Caco-2 (cell line): ENCODE measurements around the gene HOXC9. TPM values are rescaled to one million over a fixed set of nuclear protein-coding genes. Genes with fewer than 3 reads are reported as not detected.

Source experiments
- BruUV-seq: library from RNA; stranded (reverse); fragments of 400-500 nt; replicated peaks from 2 replicates; lab custom pipeline; 2021; lab: Mats Ljungman, UMichigan
- CTCF ChIA-PET: fragments of 300-600 bp; sonication (Branson Sonifier 250); formaldehyde crosslinking; loops from one replicate; lab custom pipeline; 2022; ENCODE audit warnings: antibody characterized with exemption; lab: Charles Lee
- POLR2A ChIA-PET: fragments of 300-600 bp; sonication (Branson Sonifier 250); formaldehyde crosslinking; loops from one replicate; lab custom pipeline; 2022; ENCODE audit warnings: antibody characterized with exemption; lab: Charles Lee
- DNase-seq, 2 experiments: peaks; one replicate each; pipeline versions ENCODE4 v3.0.0 to v3.0.0-alpha.2; 2020 to 2022
- H3K27me3 ChIP-seq: replicated peaks from 2 replicates; pipeline ENCODE4 v1.6.0; 2011; ENCODE audit warnings: low read length; ENCODE audit not compliant: control insufficient read depth, insufficient read depth
- H3K36me3 ChIP-seq: 2 replicates; pipeline ENCODE4 v1.5.1; 2011; ENCODE audit warnings: low read length; ENCODE audit not compliant: control insufficient read depth, insufficient read depth
- H3K4me1 ChIP-seq: fragments of 250-450 bp; sonication (Bioruptor Pico); 2 replicates; pipeline ENCODE4 v1.5.1; 2020; ENCODE audit warnings: mild to moderate bottlenecking
- H3K4me3 ChIP-seq: 2 replicates; pipeline ENCODE4 v1.5.1; 2011; ENCODE audit warnings: low read depth, mild to moderate bottlenecking, control low read depth, low read length
- H3K9me3 ChIP-seq: fragments of 250-450 bp; sonication (Bioruptor Pico); 2 replicates; pipeline ENCODE4 v1.5.1; 2020; ENCODE audit warnings: mild to moderate bottlenecking, moderate library complexity
- H3K27ac Mint-ChIP-seq: one replicate; pipeline ENCODE4 v1.8.0; 2022; ENCODE audit warnings: mixed read lengths; ENCODE audit not compliant: unreplicated experiment
- H3K27me3 Mint-ChIP-seq: one replicate; pipeline ENCODE4 v1.8.0; 2022; ENCODE audit warnings: mixed read lengths; ENCODE audit not compliant: insufficient read depth, unreplicated experiment
- H3K36me3 Mint-ChIP-seq: one replicate; pipeline ENCODE4 v1.8.0; 2022; ENCODE audit warnings: mild to moderate bottlenecking, mixed read lengths; ENCODE audit not compliant: insufficient read depth, unreplicated experiment
- H3K4me1 Mint-ChIP-seq: one replicate; pipeline ENCODE4 v1.8.0; 2022; ENCODE audit warnings: low read depth, mixed read lengths; ENCODE audit not compliant: unreplicated experiment
- H3K4me3 Mint-ChIP-seq: one replicate; pipeline ENCODE4 v1.8.0; 2022; ENCODE audit warnings: mild to moderate bottlenecking, moderate library complexity, mixed read lengths; ENCODE audit not compliant: unreplicated experiment
- H3K9me3 Mint-ChIP-seq: one replicate; pipeline ENCODE4 v1.8.0; 2022; ENCODE audit warnings: mixed read lengths; ENCODE audit not compliant: unreplicated experiment
- intact Hi-C: fragments of 100-400 bp; cut with micrococcal nuclease; formaldehyde crosslinking; loops from one replicate; pipeline ENCODE4 v1.10.0; 2022; ENCODE audit not compliant: unreplicated experiment
- total RNA-seq: library from RNA; stranded (reverse); gene quantifications from 2 replicates; pipeline ENCODE4 v1.2.3, GENCODE V29; 2022
- TF ChIP-seq, protein P1 (sequence below), 2 experiments: fragments of 200-600 bp in 1 of 2; IDR thresholded peaks; 1 replicate in 1 of 2; 2 replicates in 1 of 2; pipeline versions ENCODE4 v1.5.1 to v1.8.0; 2011 to 2022; ENCODE audit warnings: antibody characterized with exemption in 1 of 2, control low read depth in 1 of 2, inconsistent platforms in 1 of 2, low read depth in 1 of 2, low read length in 1 of 2, mild to moderate bottlenecking in 1 of 2, moderate library complexity in 1 of 2; ENCODE audit not compliant: insufficient read depth in 1 of 2, severe bottlenecking in 1 of 2, unreplicated experiment in 1 of 2

HOXC9 gene
- total RNA-seq, 1 experiment from 2014 or later = 2.9 TPM

DNA sequence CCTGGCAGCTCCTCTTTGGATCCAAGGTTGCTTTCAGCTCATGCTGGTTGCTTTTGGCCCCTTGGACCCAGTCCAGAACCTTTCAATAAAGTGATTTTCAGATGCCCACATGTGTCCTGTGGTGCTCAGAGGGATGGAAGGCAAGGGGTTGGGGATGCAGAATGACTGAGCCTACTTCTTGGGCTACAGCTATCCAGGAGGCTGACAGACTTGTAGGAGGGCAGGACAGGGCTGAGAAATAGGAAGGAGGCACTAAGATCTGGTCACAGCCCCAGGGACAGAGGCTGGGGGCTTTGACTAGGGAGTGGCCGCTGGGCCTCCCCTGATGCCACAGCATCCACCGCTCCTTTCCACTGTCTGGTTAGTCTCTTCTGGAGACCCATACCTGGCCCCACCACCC lies 28.3 kb upstream of the HOXC9 start:
- H3K4me3 ChIP-seq = no peak overlapping the region
- intact Hi-C loops = no loop called here
- ChIA-PET CTCF (no interaction called here), POLR2A (interaction anchor here (0.6 kb wide), 1 partner anchor 397 kb away, joined by 3 read pairs; no protein-coding TSS in a partner anchor)
- H3K27me3 ChIP-seq = no peaks in the 10 kb centered on the region
- H3K27me3 Mint-ChIP-seq = no peaks in the 10 kb centered on the region
- no peak overlapping the region for H3K27ac Mint-ChIP-seq
- no peak overlapping the region for H3K4me3 Mint-ChIP-seq
- TF ChIP-seq, protein P1, sequence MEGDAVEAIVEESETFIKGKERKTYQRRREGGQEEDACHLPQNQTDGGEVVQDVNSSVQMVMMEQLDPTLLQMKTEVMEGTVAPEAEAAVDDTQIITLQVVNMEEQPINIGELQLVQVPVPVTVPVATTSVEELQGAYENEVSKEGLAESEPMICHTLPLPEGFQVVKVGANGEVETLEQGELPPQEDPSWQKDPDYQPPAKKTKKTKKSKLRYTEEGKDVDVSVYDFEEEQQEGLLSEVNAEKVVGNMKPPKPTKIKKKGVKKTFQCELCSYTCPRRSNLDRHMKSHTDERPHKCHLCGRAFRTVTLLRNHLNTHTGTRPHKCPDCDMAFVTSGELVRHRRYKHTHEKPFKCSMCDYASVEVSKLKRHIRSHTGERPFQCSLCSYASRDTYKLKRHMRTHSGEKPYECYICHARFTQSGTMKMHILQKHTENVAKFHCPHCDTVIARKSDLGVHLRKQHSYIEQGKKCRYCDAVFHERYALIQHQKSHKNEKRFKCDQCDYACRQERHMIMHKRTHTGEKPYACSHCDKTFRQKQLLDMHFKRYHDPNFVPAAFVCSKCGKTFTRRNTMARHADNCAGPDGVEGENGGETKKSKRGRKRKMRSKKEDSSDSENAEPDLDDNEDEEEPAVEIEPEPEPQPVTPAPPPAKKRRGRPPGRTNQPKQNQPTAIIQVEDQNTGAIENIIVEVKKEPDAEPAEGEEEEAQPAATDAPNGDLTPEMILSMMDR (IDR thresholded peaks at IDR 0.05; ENCODE audit: insufficient read depth in 1 of 2, low read depth in 1 of 2, low read length in 1 of 2, severe bottlenecking in 1 of 2, unreplicated experiment in 1 of 2) = no peak
- H3K4me1 ChIP-seq = peaks cover 5% of the 10 kb centered on the region; the same call in 1 of the 2 replicates
- no TSS peak for BruUV-seq
- H3K9me3 Mint-ChIP-seq = no peaks in the 10 kb centered on the region
- no peaks in the 10 kb centered on the region for H3K36me3 Mint-ChIP-seq
- no peak for DNase-seq
- H3K36me3 ChIP-seq = no peaks in the 10 kb centered on the region
- no peaks in the 10 kb centered on the region for H3K9me3 ChIP-seq
- peaks cover 8% of the 10 kb centered on the region for H3K4me1 Mint-ChIP-seq

DNA sequence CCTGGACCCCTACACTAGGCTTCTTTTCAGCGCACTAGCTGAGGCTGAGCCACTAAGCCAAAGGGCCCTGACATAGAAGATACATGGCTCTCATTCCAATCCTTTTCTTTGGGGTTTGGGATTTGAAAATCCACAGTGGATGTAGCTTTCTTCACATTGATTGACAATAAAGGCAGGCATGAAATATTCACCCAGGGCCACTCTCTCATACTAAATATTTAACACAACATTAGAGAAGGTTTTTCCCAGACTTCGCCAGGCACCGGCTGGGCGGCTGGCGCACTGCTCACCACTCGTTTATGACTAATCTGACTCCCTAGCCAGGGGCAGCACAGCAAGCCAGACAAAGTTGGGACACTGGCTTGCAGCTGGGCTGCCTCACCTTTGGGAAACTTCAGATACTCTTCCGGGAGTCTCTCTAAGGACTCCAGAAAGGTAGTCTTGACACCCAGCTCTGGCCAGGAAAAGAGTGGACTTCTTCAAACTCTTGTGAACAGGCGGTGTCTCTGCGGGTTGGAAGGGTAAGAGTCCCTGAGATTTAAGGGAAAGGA lies 27.7 kb upstream of the HOXC9 start:
- no peaks in the 10 kb centered on the region for H3K27me3 Mint-ChIP-seq
- peaks cover 8% of the 10 kb centered on the region for H3K4me1 Mint-ChIP-seq
- intact Hi-C loops = no loop called here
- no peaks in the 10 kb centered on the region for H3K9me3 Mint-ChIP-seq
- Histone ChIP-seq H3K9me3 (no peaks in the 10 kb centered on the region), H3K4me3 (no peak overlapping the region), H3K27me3 (no peaks in the 10 kb centered on the region), H3K36me3 (no peaks in the 10 kb centered on the region), H3K4me1 (peaks cover 6% of the 10 kb centered on the region)
- ChIA-PET POLR2A (interaction anchor here (0.6 kb wide), 1 partner anchor 397 kb away, joined by 3 read pairs; no protein-coding TSS in a partner anchor), CTCF (interaction anchor here (0.6 kb wide), 1 partner anchor 14 kb away, joined by 3 read pairs; no protein-coding TSS in a partner anchor)
- no peak for DNase-seq
- no peaks in the 10 kb centered on the region for H3K36me3 Mint-ChIP-seq
- TF ChIP-seq, protein P1 (IDR thresholded peaks at IDR 0.05; ENCODE audit: insufficient read depth in 1 of 2, low read depth in 1 of 2, low read length in 1 of 2, severe bottlenecking in 1 of 2, unreplicated experiment in 1 of 2) = no peak
- no peak overlapping the region for H3K27ac Mint-ChIP-seq
- no TSS peak for BruUV-seq
- no peak overlapping the region for H3K4me3 Mint-ChIP-seq

DNA sequence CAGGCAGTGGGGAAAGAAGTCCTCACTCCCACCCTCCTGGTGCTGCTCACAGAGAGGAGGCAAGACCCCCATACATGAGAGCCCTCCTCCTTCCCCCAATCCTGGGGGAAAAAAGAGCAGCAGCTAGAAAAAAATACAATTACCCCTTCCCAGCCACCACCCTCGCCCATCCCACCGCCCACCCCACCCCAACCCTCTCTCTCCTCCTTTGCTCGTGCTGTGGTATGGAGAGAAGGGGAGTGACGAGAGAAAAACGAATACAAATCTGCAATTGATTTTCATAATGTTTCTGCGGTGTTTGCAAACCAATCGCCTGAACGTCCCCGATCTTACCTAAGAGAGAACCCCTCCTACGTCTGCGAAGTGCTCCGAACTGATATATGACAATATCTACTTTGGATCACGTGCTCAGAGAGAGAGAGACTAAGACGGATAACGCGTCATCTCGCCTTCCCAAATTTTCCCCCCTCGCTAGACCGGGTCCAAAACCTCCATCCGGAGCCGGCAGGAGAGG lies 27.2 kb upstream of the HOXC9 start, which contains the start of gene HOXC11:
HOXC11 (plus strand) TSS at position 405 of the 514 bp plus-strand sequence. CDS start 116 bp downstream, outside the sequence.
- peak within 1 kb of the TSS; percentile 83 for H3K4me3 Mint-ChIP-seq
- no peaks in the 10 kb centered on the region for H3K9me3 ChIP-seq
- intact Hi-C loops = no loop called here

More for the DNA sequence above, 27.2 kb upstream of the HOXC9 start, which contains the start of gene HOXC11:
- H3K4me1 ChIP-seq = peaks cover 12% of the 10 kb centered on the region
- H3K27ac Mint-ChIP-seq = peak within 1 kb of the TSS; percentile 12
- H3K27me3 Mint-ChIP-seq = no peaks in the 10 kb centered on the region
- H3K36me3 Mint-ChIP-seq = no peaks in the 10 kb centered on the region
- H3K9me3 Mint-ChIP-seq = no peaks in the 10 kb centered on the region
- CTCF ChIA-PET = interaction anchor here (0.6 kb wide), 2 partner anchors 12 to 15 kb away, joined by 3 to 4 read pairs; partner anchors contain the start of gene HOXC10
- TF ChIP-seq, protein P1 (IDR thresholded peaks at IDR 0.05; ENCODE audit: insufficient read depth in 1 of 2, low read depth in 1 of 2, low read length in 1 of 2, severe bottlenecking in 1 of 2, unreplicated experiment in 1 of 2) = no peak
- H3K27me3 ChIP-seq = no peaks in the 10 kb centered on the region
- H3K4me1 Mint-ChIP-seq = peaks cover 7% of the 10 kb centered on the region
- peak within 1 kb of the TSS; percentile 66 for H3K4me3 ChIP-seq
- POLR2A ChIA-PET = no interaction called here
- DNase-seq = no peak
- H3K36me3 ChIP-seq = no peaks in the 10 kb centered on the region
- no TSS peak for BruUV-seq
